ENCODE results near the gene ITIH3.

DNA sequence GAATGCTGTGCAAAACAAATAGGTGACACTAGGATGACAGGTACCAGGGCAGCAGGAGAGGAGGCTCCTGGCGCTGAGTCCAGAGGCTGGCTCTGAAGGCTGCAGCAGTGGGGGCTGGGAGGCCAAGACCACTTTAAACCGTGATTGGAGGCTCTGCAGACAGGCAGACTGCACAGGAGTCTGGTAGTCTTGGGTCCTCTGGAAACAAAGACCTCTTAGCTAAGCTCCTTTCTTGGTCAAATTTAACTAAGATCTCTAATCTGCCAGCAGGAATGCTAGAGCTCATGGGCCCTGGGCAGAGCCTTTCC lies 44.6 kb downstream of the ITIH3 start:
- TF ChIP-seq FOXK2 (IDR thresholded peaks at IDR 0.05) (no peak), ELF4 (IDR thresholded peaks at IDR 0.05) (no peak)

All from HEK293T (cell line).